Ishikawa (cell line): Measurements from ENCODE around the gene LMTK2.

Experiments
- CEBPB ChIP-seq: IDR thresholded peaks from 2 replicates; pipeline ENCODE4 v1.6.1; 2012
- EGR1 ChIP-seq: IDR thresholded peaks from 2 replicates; pipeline ENCODE4 v1.6.1; 2012
- EP300 ChIP-seq: IDR thresholded peaks from 2 replicates; pipeline ENCODE4 v1.6.1; 2012; ENCODE audit warnings: borderline replicate concordance
- MAX ChIP-seq: IDR thresholded peaks from 2 replicates; pipeline ENCODE4 v1.6.1; 2012
- RAD21 ChIP-seq: IDR thresholded peaks from 2 replicates; pipeline ENCODE4 v1.6.1; 2012; ENCODE audit warnings: low read depth
- TAF1 ChIP-seq: IDR thresholded peaks from 2 replicates; pipeline ENCODE4 v1.6.1; 2012; ENCODE audit warnings: low read depth, mild to moderate bottlenecking
- TEAD4 ChIP-seq: IDR thresholded peaks from 2 replicates; pipeline ENCODE4 v1.6.1; 2012
- YY1 ChIP-seq: IDR thresholded peaks from 2 replicates; pipeline ENCODE4 v1.6.1; 2012; ENCODE audit warnings: low read depth
- TF ChIP-seq, protein P1 (sequence below): IDR thresholded peaks from 2 replicates; pipeline ENCODE4 v1.6.1; 2012; ENCODE audit warnings: low read depth, mild to moderate bottlenecking

- no peak for TF ChIP-seq RAD21
- TF ChIP-seq EP300: no peak
- TF ChIP-seq EGR1: no peak
- TF ChIP-seq, protein P1, sequence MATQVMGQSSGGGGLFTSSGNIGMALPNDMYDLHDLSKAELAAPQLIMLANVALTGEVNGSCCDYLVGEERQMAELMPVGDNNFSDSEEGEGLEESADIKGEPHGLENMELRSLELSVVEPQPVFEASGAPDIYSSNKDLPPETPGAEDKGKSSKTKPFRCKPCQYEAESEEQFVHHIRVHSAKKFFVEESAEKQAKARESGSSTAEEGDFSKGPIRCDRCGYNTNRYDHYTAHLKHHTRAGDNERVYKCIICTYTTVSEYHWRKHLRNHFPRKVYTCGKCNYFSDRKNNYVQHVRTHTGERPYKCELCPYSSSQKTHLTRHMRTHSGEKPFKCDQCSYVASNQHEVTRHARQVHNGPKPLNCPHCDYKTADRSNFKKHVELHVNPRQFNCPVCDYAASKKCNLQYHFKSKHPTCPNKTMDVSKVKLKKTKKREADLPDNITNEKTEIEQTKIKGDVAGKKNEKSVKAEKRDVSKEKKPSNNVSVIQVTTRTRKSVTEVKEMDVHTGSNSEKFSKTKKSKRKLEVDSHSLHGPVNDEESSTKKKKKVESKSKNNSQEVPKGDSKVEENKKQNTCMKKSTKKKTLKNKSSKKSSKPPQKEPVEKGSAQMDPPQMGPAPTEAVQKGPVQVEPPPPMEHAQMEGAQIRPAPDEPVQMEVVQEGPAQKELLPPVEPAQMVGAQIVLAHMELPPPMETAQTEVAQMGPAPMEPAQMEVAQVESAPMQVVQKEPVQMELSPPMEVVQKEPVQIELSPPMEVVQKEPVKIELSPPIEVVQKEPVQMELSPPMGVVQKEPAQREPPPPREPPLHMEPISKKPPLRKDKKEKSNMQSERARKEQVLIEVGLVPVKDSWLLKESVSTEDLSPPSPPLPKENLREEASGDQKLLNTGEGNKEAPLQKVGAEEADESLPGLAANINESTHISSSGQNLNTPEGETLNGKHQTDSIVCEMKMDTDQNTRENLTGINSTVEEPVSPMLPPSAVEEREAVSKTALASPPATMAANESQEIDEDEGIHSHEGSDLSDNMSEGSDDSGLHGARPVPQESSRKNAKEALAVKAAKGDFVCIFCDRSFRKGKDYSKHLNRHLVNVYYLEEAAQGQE: no peak
- TF ChIP-seq TAF1: no peak
- no peak for TF ChIP-seq MAX
- no peak for TF ChIP-seq TEAD4
- TF ChIP-seq CEBPB: no peak
- TF ChIP-seq YY1: no peak
Measured at GRCh38 chr7:98256431-98256830, 149.8 kb downstream of the LMTK2 start.
